Common myeloid progenitor, CD34-positive (primary cell): Measurements from ENCODE around the gene GLI3.

Experiments used
- CTCF ChIA-PET: fragments of 350-600 bp; sonication (Branson Sonifier 250); formaldehyde crosslinking; loops from one replicate; lab custom pipeline; 2021; ENCODE audit warnings: antibody characterized with exemption; lab: Charles Lee
- POLR2A ChIA-PET: fragments of 350-600 bp; sonication (Branson Sonifier 250); formaldehyde crosslinking; loops from one replicate; lab custom pipeline; 2021; ENCODE audit warnings: antibody characterized with exemption; lab: Charles Lee
- DNase-seq, 3 donors: peaks; one replicate each; pipeline versions ENCODE4 v3.0.0 to v3.0.0-alpha.2; 2013
- H3K27ac ChIP-seq, 2 experiments: 1 replicate in 1 of 2; 2 replicates in 1 of 2; pipeline ENCODE4 v1.7.0; 2013; ENCODE audit warnings: inconsistent platforms in 2 of 2, low read length in 2 of 2, mild to moderate bottlenecking in 2 of 2, low read depth in 1 of 2, moderate library complexity in 1 of 2; ENCODE audit not compliant: severe bottlenecking in 2 of 2, insufficient read depth in 1 of 2, poor library complexity in 1 of 2
- H3K27me3 ChIP-seq, 5 experiments: replicated peaks in 2 of 5; 1 replicate in 3 of 5; 2 replicates in 2 of 5; pipeline versions ENCODE4 v1.6.1 to v1.7.0; 2013; ENCODE audit warnings: low read length in 4 of 5, mild to moderate bottlenecking in 2 of 5, moderate library complexity in 2 of 5, inconsistent platforms in 1 of 5; ENCODE audit not compliant: insufficient read depth in 5 of 5, control insufficient read depth in 4 of 5
- H3K36me3 ChIP-seq, 4 experiments: 1 replicate in 2 of 4; 2 replicates in 2 of 4; pipeline versions ENCODE4 v1.6.1 to v1.7.0; 2013; ENCODE audit warnings: low read length in 3 of 4, control low read depth in 1 of 4, mild to moderate bottlenecking in 1 of 4; ENCODE audit not compliant: control insufficient read depth in 4 of 4, insufficient read depth in 4 of 4
- H3K4me1 ChIP-seq, 4 experiments: 1 replicate in 3 of 4; 2 replicates in 1 of 4; pipeline versions ENCODE4 v1.6.1 to v1.7.1; 2013; ENCODE audit warnings: low read length in 3 of 4, mild to moderate bottlenecking in 3 of 4, control low read depth in 1 of 4, inconsistent platforms in 1 of 4, moderate library complexity in 1 of 4; ENCODE audit not compliant: control insufficient read depth in 4 of 4, insufficient read depth in 4 of 4; ENCODE audit errors: control extremely low read depth in 1 of 4
- H3K4me3 ChIP-seq, 7 experiments: 1 replicate in 4 of 7; 2 replicates in 3 of 7; pipeline versions ENCODE4 v1.5.1 to v1.7.0; 2013; ENCODE audit warnings: mild to moderate bottlenecking in 7 of 7, low read length in 6 of 7, moderate library complexity in 6 of 7, inconsistent platforms in 2 of 7, low read depth in 2 of 7, control low read depth in 1 of 7; ENCODE audit not compliant: insufficient read depth in 4 of 7, control insufficient read depth in 1 of 7; ENCODE audit errors: extremely low read depth in 1 of 7
- H3K9me3 ChIP-seq, 5 experiments: 1 replicate in 4 of 5; 2 replicates in 1 of 5; pipeline versions ENCODE4 v1.6.1 to v1.7.1; 2013; ENCODE audit warnings: low read length in 4 of 5, mild to moderate bottlenecking in 2 of 5, inconsistent platforms in 1 of 5, low read depth in 1 of 5, moderate library complexity in 1 of 5; ENCODE audit not compliant: control insufficient read depth in 4 of 5, insufficient read depth in 2 of 5; ENCODE audit errors: control extremely low read depth in 1 of 5
- WGBS: methylation state at CpG from one replicate; pipeline ENCODE4 v1.1.5; 2013; ENCODE audit not compliant: insufficient coverage; 5-methylcytosine and 5-hydroxymethylcytosine counted together

The GLI3 gene

GRCh38 chr7:42269161-42269560 lies 32.2 kb upstream of the GLI3 start:
- Histone ChIP-seq H3K36me3 (no peaks in the 10 kb centered on the region), H3K4me3 (no peak overlapping the region), H3K9me3 (no peaks in the 10 kb centered on the region), H3K27me3 (peaks cover 0 to 12% (median 4%) of the 10 kb centered on the region in 5 experiments), H3K27ac (no peak overlapping the region), H3K4me1 (peaks cover 0 to 9% (median 0%) of the 10 kb centered on the region in 4 experiments)
- POLR2A ChIA-PET, result no interaction called here
- WGBS, result 29% methylated on average over 1 of the region's 4 CpGs
- CTCF ChIA-PET, result interaction anchor here (1.1 kb wide), 1 partner anchor 313 kb away, joined by 3 read pairs; no protein-coding TSS in a partner anchor
- DNase-seq, result peak; percentile 6 to 44 (median 20)

GRCh38 chr7:42264702-42265101 lies 27.7 kb upstream of the GLI3 start:
- H3K4me1 ChIP-seq, result peaks cover 0 to 9% (median 0%) of the 10 kb centered on the region in 4 experiments
- no peak overlapping the region for H3K4me3 ChIP-seq
- H3K36me3 ChIP-seq, result no peaks in the 10 kb centered on the region
- H3K9me3 ChIP-seq, result no peaks in the 10 kb centered on the region
- no peak overlapping the region for H3K27ac ChIP-seq
- POLR2A ChIA-PET, result no interaction called here
- DNase-seq, result no peak
- 100% methylated on average over 2 of the region's 4 CpGs for WGBS
- peaks cover 0 to 8% (median 0%) of the 10 kb centered on the region in 5 experiments for H3K27me3 ChIP-seq
- CTCF ChIA-PET, result no interaction called here

GRCh38 chr7:42263971-42264370 lies 27.0 kb upstream of the GLI3 start:
- POLR2A ChIA-PET, result no interaction called here
- no peak overlapping the region for H3K4me3 ChIP-seq
- peaks cover 0 to 3% (median 0%) of the 10 kb centered on the region in 4 experiments for H3K4me1 ChIP-seq
- CTCF ChIA-PET, result no interaction called here
- DNase-seq, result no peak
- 91% methylated on average over 4 of the region's 4 CpGs for WGBS
- no peaks in the 10 kb centered on the region for H3K9me3 ChIP-seq
- no peaks in the 10 kb centered on the region for H3K36me3 ChIP-seq
- H3K27ac ChIP-seq, result no peak overlapping the region
- peaks cover 0 to 8% (median 0%) of the 10 kb centered on the region in 5 experiments for H3K27me3 ChIP-seq

- ChIA-PET CTCF (no interaction called here), POLR2A (no interaction called here)
- Histone ChIP-seq H3K27me3 (peaks cover 0 to 11% (median 4%) of the 10 kb centered on the region in 5 experiments), H3K36me3 (no peaks in the 10 kb centered on the region), H3K4me3 (no peak overlapping the region), H3K9me3 (no peaks in the 10 kb centered on the region), H3K27ac (no peak overlapping the region), H3K4me1 (no peaks in the 10 kb centered on the region)
- no peak for DNase-seq
- WGBS, result 97% methylated on average over 6 of the region's 7 CpGs
These were observed 26.0 kb upstream of the GLI3 start for GRCh38 chr7:42262964-42263363.

GRCh38 chr7:42254217-42254616 lies 17.2 kb upstream of the GLI3 start:
- ChIA-PET POLR2A (no interaction called here), CTCF (no interaction called here)
- no peaks in the 10 kb centered on the region for H3K36me3 ChIP-seq
- H3K4me3 ChIP-seq, result no peak overlapping the region
- no peak overlapping the region for H3K27ac ChIP-seq
- WGBS, result 100% methylated on average over 5 of the region's 5 CpGs
- no peak for DNase-seq
- H3K27me3 ChIP-seq, result peaks cover 0 to 8% (median 3%) of the 10 kb centered on the region in 5 experiments
- no peaks in the 10 kb centered on the region for H3K4me1 ChIP-seq
- peaks cover 0 to 2% (median 0%) of the 10 kb centered on the region in 5 experiments for H3K9me3 ChIP-seq

GRCh38 chr7:42253316-42253715 lies 16.3 kb upstream of the GLI3 start:
- no peak overlapping the region for H3K4me3 ChIP-seq
- ChIA-PET POLR2A (no interaction called here), CTCF (no interaction called here)
- H3K9me3 ChIP-seq, result peaks cover 0 to 2% (median 0%) of the 10 kb centered on the region in 5 experiments
- H3K4me1 ChIP-seq, result no peaks in the 10 kb centered on the region
- H3K36me3 ChIP-seq, result no peaks in the 10 kb centered on the region
- 92% methylated on average over 3 of the region's 3 CpGs for WGBS
- DNase-seq, result no peak
- H3K27ac ChIP-seq, result no peak overlapping the region
- peaks cover 0 to 2% (median under 1%) of the 10 kb centered on the region in 5 experiments for H3K27me3 ChIP-seq

GRCh38 chr7:42250411-42250810 lies 13.4 kb upstream of the GLI3 start:
- Histone ChIP-seq H3K4me3 (no peak overlapping the region), H3K4me1 (no peaks in the 10 kb centered on the region), H3K27me3 (peaks cover 0 to 5% (median 2%) of the 10 kb centered on the region in 5 experiments), H3K27ac (no peak overlapping the region), H3K9me3 (peaks cover 0 to 2% (median 0%) of the 10 kb centered on the region in 5 experiments), H3K36me3 (no peaks in the 10 kb centered on the region)
- 100% methylated on average over 1 of the region's 2 CpGs for WGBS
- no peak for DNase-seq
- POLR2A ChIA-PET, result no interaction called here
- CTCF ChIA-PET, result no interaction called here
